ENCODE results near the gene DSE.

DNA sequence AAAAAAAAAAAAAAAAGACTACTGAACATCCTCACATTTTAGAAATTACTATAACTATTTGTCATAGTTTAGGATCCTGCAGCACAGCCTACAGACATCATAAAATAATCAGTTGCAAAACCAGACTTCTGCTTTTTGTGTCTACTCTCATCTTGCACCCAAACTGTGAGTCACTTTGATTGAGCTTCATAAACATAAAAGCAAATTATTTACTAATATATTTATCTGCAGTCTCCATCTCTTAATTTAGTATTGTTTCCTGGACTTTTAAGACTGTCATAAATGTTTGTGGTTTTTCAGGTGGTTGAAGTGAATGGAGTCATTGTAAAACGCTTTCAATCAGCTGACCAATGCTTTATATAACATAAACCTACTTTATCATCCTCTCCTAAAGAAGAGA, 75.7 kb downstream of the DSE start:
- TF ChIP-seq EP300 (conservative IDR thresholded peaks at IDR 0.05; ENCODE audit: poor library complexity, severe bottlenecking) (no peak), RAD21 (conservative IDR thresholded peaks at IDR 0.05) (no peak), SMC3 (conservative IDR thresholded peaks at IDR 0.05; ENCODE audit: poor library complexity) (no peak)
- TF ChIP-seq, protein P1, sequence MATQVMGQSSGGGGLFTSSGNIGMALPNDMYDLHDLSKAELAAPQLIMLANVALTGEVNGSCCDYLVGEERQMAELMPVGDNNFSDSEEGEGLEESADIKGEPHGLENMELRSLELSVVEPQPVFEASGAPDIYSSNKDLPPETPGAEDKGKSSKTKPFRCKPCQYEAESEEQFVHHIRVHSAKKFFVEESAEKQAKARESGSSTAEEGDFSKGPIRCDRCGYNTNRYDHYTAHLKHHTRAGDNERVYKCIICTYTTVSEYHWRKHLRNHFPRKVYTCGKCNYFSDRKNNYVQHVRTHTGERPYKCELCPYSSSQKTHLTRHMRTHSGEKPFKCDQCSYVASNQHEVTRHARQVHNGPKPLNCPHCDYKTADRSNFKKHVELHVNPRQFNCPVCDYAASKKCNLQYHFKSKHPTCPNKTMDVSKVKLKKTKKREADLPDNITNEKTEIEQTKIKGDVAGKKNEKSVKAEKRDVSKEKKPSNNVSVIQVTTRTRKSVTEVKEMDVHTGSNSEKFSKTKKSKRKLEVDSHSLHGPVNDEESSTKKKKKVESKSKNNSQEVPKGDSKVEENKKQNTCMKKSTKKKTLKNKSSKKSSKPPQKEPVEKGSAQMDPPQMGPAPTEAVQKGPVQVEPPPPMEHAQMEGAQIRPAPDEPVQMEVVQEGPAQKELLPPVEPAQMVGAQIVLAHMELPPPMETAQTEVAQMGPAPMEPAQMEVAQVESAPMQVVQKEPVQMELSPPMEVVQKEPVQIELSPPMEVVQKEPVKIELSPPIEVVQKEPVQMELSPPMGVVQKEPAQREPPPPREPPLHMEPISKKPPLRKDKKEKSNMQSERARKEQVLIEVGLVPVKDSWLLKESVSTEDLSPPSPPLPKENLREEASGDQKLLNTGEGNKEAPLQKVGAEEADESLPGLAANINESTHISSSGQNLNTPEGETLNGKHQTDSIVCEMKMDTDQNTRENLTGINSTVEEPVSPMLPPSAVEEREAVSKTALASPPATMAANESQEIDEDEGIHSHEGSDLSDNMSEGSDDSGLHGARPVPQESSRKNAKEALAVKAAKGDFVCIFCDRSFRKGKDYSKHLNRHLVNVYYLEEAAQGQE (IDR thresholded peaks at IDR 0.05; ENCODE audit: borderline replicate concordance), result no peak
- TF ChIP-seq, protein P2, sequence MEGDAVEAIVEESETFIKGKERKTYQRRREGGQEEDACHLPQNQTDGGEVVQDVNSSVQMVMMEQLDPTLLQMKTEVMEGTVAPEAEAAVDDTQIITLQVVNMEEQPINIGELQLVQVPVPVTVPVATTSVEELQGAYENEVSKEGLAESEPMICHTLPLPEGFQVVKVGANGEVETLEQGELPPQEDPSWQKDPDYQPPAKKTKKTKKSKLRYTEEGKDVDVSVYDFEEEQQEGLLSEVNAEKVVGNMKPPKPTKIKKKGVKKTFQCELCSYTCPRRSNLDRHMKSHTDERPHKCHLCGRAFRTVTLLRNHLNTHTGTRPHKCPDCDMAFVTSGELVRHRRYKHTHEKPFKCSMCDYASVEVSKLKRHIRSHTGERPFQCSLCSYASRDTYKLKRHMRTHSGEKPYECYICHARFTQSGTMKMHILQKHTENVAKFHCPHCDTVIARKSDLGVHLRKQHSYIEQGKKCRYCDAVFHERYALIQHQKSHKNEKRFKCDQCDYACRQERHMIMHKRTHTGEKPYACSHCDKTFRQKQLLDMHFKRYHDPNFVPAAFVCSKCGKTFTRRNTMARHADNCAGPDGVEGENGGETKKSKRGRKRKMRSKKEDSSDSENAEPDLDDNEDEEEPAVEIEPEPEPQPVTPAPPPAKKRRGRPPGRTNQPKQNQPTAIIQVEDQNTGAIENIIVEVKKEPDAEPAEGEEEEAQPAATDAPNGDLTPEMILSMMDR (IDR thresholded peaks at IDR 0.05; ENCODE audit: poor library complexity, severe bottlenecking), result no peak

Data from neural cell (in vitro differentiated cells).